Sigmoid colon (tissue), 7 donors: ENCODE results near the gene C11orf68. TPM values are rescaled to one million over a fixed set of nuclear protein-coding genes. Genes with fewer than 3 reads are reported as not detected.

ENCODE experiments used
- DNase-seq: peaks from one replicate; pipeline ENCODE4 v3.0.0-alpha.2; 2019
- H3K27ac ChIP-seq, 4 donors: fragments of 200-600 bp; sonication (generic); one replicate each; pipeline ENCODE4 v1.5.1; 2016 to 2019; ENCODE audit warnings: mild to moderate bottlenecking in 1 of 4
- H3K27me3 ChIP-seq, 3 donors: fragments of 200-600 bp; sonication (generic); one replicate each; pipeline ENCODE4 v1.5.1; 2019; ENCODE audit warnings: mild to moderate bottlenecking in 1 of 3
- H3K36me3 ChIP-seq, 4 donors: fragments of 200-600 bp; sonication (generic); one replicate each; pipeline ENCODE4 v1.5.1; 2016 to 2019
- H3K4me1 ChIP-seq, 4 donors: fragments of 200-600 bp; sonication (generic); one replicate each; pipeline ENCODE4 v1.5.1; 2017 to 2019
- H3K4me3 ChIP-seq, 4 donors: fragments of 200-600 bp; sonication (generic); one replicate each; pipeline ENCODE4 v1.5.1; 2017 to 2019; ENCODE audit warnings: mild to moderate bottlenecking in 2 of 4, moderate library complexity in 1 of 4
- H3K9me3 ChIP-seq, 4 donors: fragments of 200-600 bp in 3 of 4; sonication (generic) in 3 of 4; one replicate each; pipeline versions ENCODE4 v1.5.1 to v1.6.1; 2013 to 2019
- CTCF ChIP-seq, 4 experiments: fragments of 450-650 bp in 3 of 4; fragments of 200-600 bp in 1 of 4; IDR thresholded peaks; one replicate each; pipeline ENCODE4 v1.5.1; 2016 to 2019; ENCODE audit warnings: antibody characterized with exemption in 4 of 4, mild to moderate bottlenecking in 3 of 4, moderate library complexity in 2 of 4
- EP300 ChIP-seq, 4 donors: sonication (generic); formaldehyde crosslinking; IDR thresholded peaks; one replicate each; pipeline ENCODE4 v1.6.1; 2017; ENCODE audit warnings: antibody characterized with exemption in 4 of 4
- POLR2A ChIP-seq, 2 donors: fragments of 450-650 bp; IDR thresholded peaks; one replicate each; pipeline ENCODE4 v1.6.1; 2016; ENCODE audit warnings: antibody characterized with exemption in 2 of 2, mild to moderate bottlenecking in 2 of 2, moderate library complexity in 2 of 2
- POLR2AphosphoS5 ChIP-seq, 4 donors: sonication (generic); formaldehyde crosslinking; IDR thresholded peaks; one replicate each; pipeline ENCODE4 v1.6.1; 2017; ENCODE audit warnings: antibody characterized with exemption in 4 of 4
- WGBS, 2 donors: extraction: QIAGEN DNeasy Blood & Tissue Kit; methylation state at CpG; one replicate each; pipeline ENCODE4 v1.1.7; 2013; 5-methylcytosine and 5-hydroxymethylcytosine counted together
- intact Hi-C: fragments of 100-400 bp; cut with DNase I; formaldehyde crosslinking; loops from one replicate; pipeline ENCODE4 v1.15.1; 2023
- polyA plus RNA-seq, 3 donors: library from polyadenylated mRNA; stranded (reverse); fragments of 200-250 nt; gene quantifications; one replicate each; pipeline ENCODE4 v1.2.3, GENCODE V29; 2013
- total RNA-seq, 4 donors: library from RNA; depleted of rRNA; stranded (reverse); fragments of >200 nt; gene quantifications; one replicate each; pipeline ENCODE4 v1.1.0, GENCODE V29; 2016
- donor health status: healthy with polysubstance abuse.
- donor health status: Bipolar disorder and iron deficiency.
- donor health status: healthy.

The C11orf68 gene
- total and polyA plus RNA-seq, 7 donors: 22.1 to 36.3 (median 24.0) TPM

- H3K9me3 ChIP-seq: no peaks in the 10 kb centered on the region
- no peaks in the 10 kb centered on the region for H3K27me3 ChIP-seq
- WGBS, 2 donors: 65 to 81% methylated on average over 24 of the region's 24 CpGs
- H3K27ac ChIP-seq: peak overlapping the region; percentile 93 to 98 (median 96)
- H3K36me3 ChIP-seq: peaks cover 9 to 57% (median 30%) of the 10 kb centered on the region in 4 donors
- H3K4me1 ChIP-seq: peaks cover 0 to 51% (median 38%) of the 10 kb centered on the region in 4 donors
- intact Hi-C loops: no loop called here
- no peak overlapping the region for H3K4me3 ChIP-seq
- TF ChIP-seq POLR2A (IDR thresholded peaks at IDR 0.05) (no peak), POLR2AphosphoS5 (IDR thresholded peaks at IDR 0.05) (peak in 2 of 4 donors; percentile 25 to 34), CTCF (IDR thresholded peaks at IDR 0.05) (no peak), EP300 (IDR thresholded peaks at IDR 0.05) (no peak)
- DNase-seq: peak; percentile 69
These were observed 49.1 kb downstream of the C11orf68 start for GRCh38 chr11:65869643-65870306.

- Histone ChIP-seq H3K27me3 (no peaks in the 10 kb centered on the region), H3K36me3 (peaks cover 17 to 66% (median 39%) of the 10 kb centered on the region in 4 donors), H3K27ac (peak overlapping the region in 2 of 4 donors; percentile 22 to 43), H3K4me3 (no peak overlapping the region), H3K4me1 (peaks cover 0 to 53% (median 34%) of the 10 kb centered on the region in 4 donors), H3K9me3 (no peaks in the 10 kb centered on the region)
- intact Hi-C loops: no loop called here
- 64 to 92% methylated on average over 3 of the region's 3 CpGs for WGBS, 2 donors
- TF ChIP-seq CTCF (IDR thresholded peaks at IDR 0.05) (no peak), POLR2A (IDR thresholded peaks at IDR 0.05) (no peak), POLR2AphosphoS5 (IDR thresholded peaks at IDR 0.05) (no peak), EP300 (IDR thresholded peaks at IDR 0.05) (no peak)
- DNase-seq: no peak
These were observed 50.0 kb downstream of the C11orf68 start for GRCh38 chr11:65868907-65869306.

- H3K36me3 ChIP-seq: peaks cover 23 to 73% (median 46%) of the 10 kb centered on the region in 4 donors
- intact Hi-C loops: no loop called here
These were observed 50.7 kb downstream of the C11orf68 start for GRCh38 chr11:65868076-65868667.

GRCh38 chr11:65867284-65868071 lies 51.4 kb downstream of the C11orf68 start:
- H3K36me3 ChIP-seq: peaks cover 23 to 80% (median 52%) of the 10 kb centered on the region in 4 donors

More at GRCh38 chr11:65868076-65868667, 50.7 kb downstream of the C11orf68 start:
- peak overlapping the region in 3 of 4 donors; percentile 22 to 43 (median 32) for H3K27ac ChIP-seq
- no peak overlapping the region for H3K4me3 ChIP-seq
- TF ChIP-seq EP300 (IDR thresholded peaks at IDR 0.05) (no peak), CTCF (IDR thresholded peaks at IDR 0.05) (no peak), POLR2AphosphoS5 (IDR thresholded peaks at IDR 0.05) (peak in 1 of 4 donors; percentile 35), POLR2A (IDR thresholded peaks at IDR 0.05) (no peak)
- H3K27me3 ChIP-seq: no peaks in the 10 kb centered on the region
- peak; percentile 70 for DNase-seq
- peaks cover 0 to 51% (median 34%) of the 10 kb centered on the region in 4 donors for H3K4me1 ChIP-seq
- no peaks in the 10 kb centered on the region for H3K9me3 ChIP-seq
- WGBS, 2 donors: 83 to 89% methylated on average over 19 of the region's 19 CpGs

More at GRCh38 chr11:65867284-65868071, 51.4 kb downstream of the C11orf68 start:
- no peaks in the 10 kb centered on the region for H3K27me3 ChIP-seq
- 71 to 79% methylated on average over 29 of the region's 29 CpGs for WGBS, 2 donors
- peak overlapping the region in 2 of 4 donors; percentile 22 to 32 for H3K27ac ChIP-seq
- TF ChIP-seq EP300 (IDR thresholded peaks at IDR 0.05) (no peak), CTCF (IDR thresholded peaks at IDR 0.05) (no peak), POLR2AphosphoS5 (IDR thresholded peaks at IDR 0.05) (no peak), POLR2A (IDR thresholded peaks at IDR 0.05) (no peak)
- DNase-seq: no peak
- no peaks in the 10 kb centered on the region for H3K9me3 ChIP-seq
- H3K4me1 ChIP-seq: peaks cover 0 to 52% (median 38%) of the 10 kb centered on the region in 4 donors
- intact Hi-C loops: no loop called here
- H3K4me3 ChIP-seq: no peak overlapping the region

Other genes with a start within 250 kb of the C11orf68 start
- 10 to 100 TPM; 58.4 to 92.7 (median 74.7) TPM for gene KAT5, start 206.8 kb downstream of the C11orf68 start, total RNA-seq
- gene KAT5, start 206.8 kb downstream of the C11orf68 start, polyA plus RNA-seq: 10 to 100 TPM; 51.1 to 81.0 (median 53.9) TPM
- 100 to 1,000 TPM; 120 to 168 (median 146) TPM for gene RNASEH2C, start 198.3 kb downstream of the C11orf68 start, total RNA-seq
- gene RNASEH2C, start 198.3 kb downstream of the C11orf68 start, polyA plus RNA-seq: 10 to 100 TPM; 45.6 to 68.1 (median 55.7) TPM
- gene AP5B1, start 138.1 kb downstream of the C11orf68 start, total RNA-seq: 10 to 100 TPM in 2 of 4 donors, 1 to 10 TPM in 2; 6.6 to 13.3 (median 10.8) TPM
- 10 to 100 TPM in 1 of 3 donors, 1 to 10 TPM in 2; 6.6 to 14.6 (median 9.0) TPM for gene AP5B1, start 138.1 kb downstream of the C11orf68 start, polyA plus RNA-seq
- gene OVOL1, start 132.0 kb downstream of the C11orf68 start, total RNA-seq: not detected
- gene OVOL1, start 132.0 kb downstream of the C11orf68 start, polyA plus RNA-seq: 10 to 100 TPM; 16.6 to 30.0 (median 22.7) TPM
- 1 to 10 TPM in 1 of 4 donors, under 1 TPM in 3; 0.27 to 1.2 (median 0.63) TPM for gene SNX32, start 85.1 kb downstream of the C11orf68 start, total RNA-seq
- gene SNX32, start 85.1 kb downstream of the C11orf68 start, polyA plus RNA-seq: 1 to 10 TPM in 1 of 3 donors, under 1 TPM in 1, not detected in 1; 0.69 to 1.5 TPM
- gene CFL1, start 60.9 kb downstream of the C11orf68 start, total RNA-seq: 100 to 1,000 TPM; 428 to 506 (median 487) TPM
- gene CFL1, start 60.9 kb downstream of the C11orf68 start, polyA plus RNA-seq: 1,000 to 10,000 TPM; 1,456 to 2,165 (median 1,757) TPM
- gene MUS81, start 58.6 kb downstream of the C11orf68 start, total RNA-seq: 10 to 100 TPM; 42.1 to 54.2 (median 45.2) TPM
- 10 to 100 TPM; 33.5 to 61.8 (median 36.0) TPM for gene MUS81, start 58.6 kb downstream of the C11orf68 start, polyA plus RNA-seq
- 100 to 1,000 TPM in 2 of 4 donors, 10 to 100 TPM in 2; 71.7 to 120 (median 97.3) TPM for gene EFEMP2, start 46.3 kb downstream of the C11orf68 start, total RNA-seq
- 10 to 100 TPM in 2 of 3 donors, 1 to 10 TPM in 1; 8.6 to 24.0 (median 19.4) TPM for gene EFEMP2, start 46.3 kb downstream of the C11orf68 start, polyA plus RNA-seq
- under 1 TPM in 1 of 4 donors, not detected in 3; 0.82 TPM for gene CTSW, start 39.2 kb downstream of the C11orf68 start, total RNA-seq
- gene CTSW, start 39.2 kb downstream of the C11orf68 start, polyA plus RNA-seq: 1 to 10 TPM in 2 of 3 donors, not detected in 1; 2.3 to 3.1 TPM
- 10 to 100 TPM; 37.5 to 60.7 (median 48.6) TPM for gene FIBP, start 30.6 kb downstream of the C11orf68 start, total RNA-seq
- 10 to 100 TPM; 54.4 to 66.1 (median 58.3) TPM for gene FIBP, start 30.6 kb downstream of the C11orf68 start, polyA plus RNA-seq
- gene CCDC85B, start 28.4 kb downstream of the C11orf68 start, total RNA-seq: 10 to 100 TPM; 57.1 to 73.6 (median 67.6) TPM
- gene CCDC85B, start 28.4 kb downstream of the C11orf68 start, polyA plus RNA-seq: 10 to 100 TPM in 2 of 3 donors, 1 to 10 TPM in 1; 4.2 to 31.6 (median 13.2) TPM
- 10 to 100 TPM in 1 of 4 donors, 1 to 10 TPM in 1, under 1 TPM in 1, not detected in 1; 0.36 to 12.4 (median 2.8) TPM for gene FOSL1, start 18.7 kb downstream of the C11orf68 start, total RNA-seq
- gene FOSL1, start 18.7 kb downstream of the C11orf68 start, polyA plus RNA-seq: 1 to 10 TPM; 1.6 to 3.6 (median 2.9) TPM
- 100 to 1,000 TPM in 1 of 4 donors, 10 to 100 TPM in 3; 58.9 to 115 (median 79.2) TPM for gene DRAP1, start 364 bp upstream of the C11orf68 start, total RNA-seq
- gene DRAP1, start 364 bp upstream of the C11orf68 start, polyA plus RNA-seq: 10 to 100 TPM; 61.5 to 87.1 (median 77.5) TPM
- under 1 TPM in 1 of 4 donors, not detected in 3; 0.49 TPM for gene TSGA10IP, start 26.4 kb upstream of the C11orf68 start, total RNA-seq
- not detected for gene TSGA10IP, start 26.4 kb upstream of the C11orf68 start, polyA plus RNA-seq
- gene SART1, start 42.7 kb upstream of the C11orf68 start, total RNA-seq: 10 to 100 TPM; 33.8 to 38.8 (median 37.0) TPM
- 10 to 100 TPM; 22.2 to 50.0 (median 26.4) TPM for gene SART1, start 42.7 kb upstream of the C11orf68 start, polyA plus RNA-seq
- gene EIF1AD, start 83.1 kb upstream of the C11orf68 start, total RNA-seq: 10 to 100 TPM; 19.4 to 23.9 (median 21.1) TPM
- gene EIF1AD, start 83.1 kb upstream of the C11orf68 start, polyA plus RNA-seq: 10 to 100 TPM; 13.8 to 26.0 (median 14.3) TPM
- gene BANF1, start 83.4 kb upstream of the C11orf68 start, total RNA-seq: 10 to 100 TPM; 40.4 to 76.4 (median 50.5) TPM
- gene BANF1, start 83.4 kb upstream of the C11orf68 start, polyA plus RNA-seq: 100 to 1,000 TPM; 113 to 150 (median 130) TPM
- not detected for gene CST6, start 92.9 kb upstream of the C11orf68 start, total RNA-seq
- gene CST6, start 92.9 kb upstream of the C11orf68 start, polyA plus RNA-seq: 1 to 10 TPM in 1 of 3 donors, under 1 TPM in 1, not detected in 1; 0.10 to 1.2 TPM
- not detected for gene CATSPER1, start 107.4 kb upstream of the C11orf68 start, total RNA-seq
- gene CATSPER1, start 107.4 kb upstream of the C11orf68 start, polyA plus RNA-seq: under 1 TPM in 1 of 3 donors, not detected in 2; 0.06 TPM
- gene GAL3ST3, start 130.1 kb upstream of the C11orf68 start, total RNA-seq: not detected
- gene GAL3ST3, start 130.1 kb upstream of the C11orf68 start, polyA plus RNA-seq: under 1 TPM in 1 of 3 donors, not detected in 2; 0.04 TPM
- 100 to 1,000 TPM in 2 of 4 donors, 10 to 100 TPM in 2; 75.5 to 122 (median 102) TPM for gene SF3B2, start 133.3 kb upstream of the C11orf68 start, total RNA-seq
- gene SF3B2, start 133.3 kb upstream of the C11orf68 start, polyA plus RNA-seq: 100 to 1,000 TPM in 1 of 3 donors, 10 to 100 TPM in 2; 71.7 to 119 (median 91.9) TPM
- 10 to 100 TPM; 16.3 to 75.9 (median 26.5) TPM for gene PACS1, start 151.2 kb upstream of the C11orf68 start, total RNA-seq
- gene PACS1, start 151.2 kb upstream of the C11orf68 start, polyA plus RNA-seq: 10 to 100 TPM in 1 of 3 donors, 1 to 10 TPM in 2; 2.1 to 28.0 (median 5.4) TPM